SK-N-SH (cell line): ENCODE results near the gene CADM2. TPM values are rescaled to one million over a fixed set of nuclear protein-coding genes. Genes with fewer than 3 reads are reported as not detected.

Experiments used
- CTCF ChIA-PET: fragments of 300-600, 350-600 bp; formaldehyde crosslinking; extraction: SDS; loops from one replicate; lab custom pipeline; 2021; lab: Yijun Ruan, JAX
- POLR2A ChIA-PET: fragments of 350-600 bp; sonication (Branson Sonifier 250); formaldehyde crosslinking; extraction: SDS; loops from one replicate; lab custom pipeline; 2020; ENCODE audit warnings: antibody characterized with exemption, inconsistent platforms; lab: Yijun Ruan, JAX
- DNase-seq: peaks from one replicate; pipeline ENCODE4 v3.0.0; 2012
- H2AFZ ChIP-seq: fragments of 200-600 bp; sonication (generic); 2 replicates; pipeline ENCODE4 v1.8.1; 2016; ENCODE audit warnings: antibody characterized with exemption, mild to moderate bottlenecking, low read depth
- H3F3A ChIP-seq: fragments of 200-600 bp; sonication (generic); replicated peaks from 2 replicates; pipeline ENCODE3; 2016; ENCODE audit warnings: antibody characterized with exemption, mild to moderate bottlenecking; ENCODE audit not compliant: insufficient read depth
- H3K27ac ChIP-seq, 2 experiments: fragments of 200-500 bp in 1 of 2; fragments of 200-600 bp in 1 of 2; sonication (Bioruptor generic) in 1 of 2; sonication (generic), shearing (Covaris generic) in 1 of 2; 2 replicates each; pipeline versions ENCODE4 v1.5.1 to v1.6.1; 2014 to 2016; ENCODE audit warnings: low read depth in 2 of 2, inconsistent platforms in 1 of 2, low read length in 1 of 2, mild to moderate bottlenecking in 1 of 2, mixed read lengths in 1 of 2
- H3K27me3 ChIP-seq: fragments of 200-600 bp; sonication (generic), shearing (Covaris generic); 2 replicates; pipeline ENCODE4 v1.6.1; 2016; ENCODE audit warnings: mixed run types; ENCODE audit not compliant: insufficient read depth
- H3K36me3 ChIP-seq, 2 experiments: fragments of 200-500 bp in 1 of 2; fragments of 200-600 bp in 1 of 2; sonication (Bioruptor generic) in 1 of 2; sonication (generic) in 1 of 2; replicated peaks in 1 of 2; 2 replicates each; pipeline versions ENCODE3 to v1.5.1; 2014 to 2016; ENCODE audit warnings: low read length in 1 of 2, mild to moderate bottlenecking in 1 of 2; ENCODE audit not compliant: insufficient read depth in 2 of 2, control insufficient read depth in 1 of 2
- H3K4me1 ChIP-seq, 2 experiments: fragments of 200-500 bp in 1 of 2; fragments of 200-600 bp in 1 of 2; sonication (Bioruptor generic) in 1 of 2; sonication (generic), shearing (Covaris generic) in 1 of 2; 2 replicates each; pipeline versions ENCODE4 v1.5.1 to v1.6.1; 2014 to 2016; ENCODE audit warnings: low read depth in 1 of 2, low read length in 1 of 2, mixed run types in 1 of 2; ENCODE audit not compliant: insufficient read depth in 2 of 2, control insufficient read depth in 1 of 2
- H3K4me2 ChIP-seq: fragments of 200-600 bp; sonication (generic), shearing (Covaris generic); 2 replicates; pipeline ENCODE4 v1.6.1; 2017; ENCODE audit warnings: mixed run types
- H3K4me3 ChIP-seq, 2 experiments: fragments of 200-500 bp in 1 of 2; fragments of 200-600 bp in 1 of 2; sonication (Bioruptor generic) in 1 of 2; sonication (generic), shearing (Covaris generic) in 1 of 2; 2 replicates each; pipeline versions ENCODE4 v1.5.1 to v1.8.1; 2014 to 2016; ENCODE audit warnings: low read depth in 2 of 2, inconsistent platforms in 1 of 2, low read length in 1 of 2, mild to moderate bottlenecking in 1 of 2, mixed read lengths in 1 of 2, moderate library complexity in 1 of 2
- H3K79me2 ChIP-seq: fragments of 200-600 bp; sonication (generic); 2 replicates; pipeline ENCODE4 v1.8.1; 2017; ENCODE audit warnings: mild to moderate bottlenecking; ENCODE audit not compliant: insufficient read depth
- H3K9ac ChIP-seq: fragments of 200-600 bp; sonication (generic); 2 replicates; pipeline ENCODE4 v1.6.1; 2017; ENCODE audit warnings: mixed run types
- H3K9me2 ChIP-seq: fragments of 200-600 bp; sonication (generic); 2 replicates; pipeline ENCODE4 v1.6.1; 2017; ENCODE audit warnings: mixed run types
- H3K9me3 ChIP-seq: fragments of 200-600 bp; sonication (generic); 2 replicates; pipeline ENCODE4 v1.6.1; 2017; ENCODE audit warnings: mixed run types, mild to moderate bottlenecking, moderate library complexity
- H4K20me1 ChIP-seq: fragments of 200-600 bp; sonication (generic); 2 replicates; pipeline ENCODE4 v1.6.1; 2017; ENCODE audit warnings: mild to moderate bottlenecking, mixed run types; ENCODE audit not compliant: insufficient read depth
- ELF1 ChIP-seq: IDR thresholded peaks from 2 replicates; pipeline ENCODE4 v1.4.0; 2012
- FOXJ3 ChIP-seq: sonication (generic); formaldehyde crosslinking; IDR thresholded peaks from 2 replicates; pipeline ENCODE4 v1.5.1; 2020; ENCODE audit warnings: mild to moderate bottlenecking, missing genetic modification reagents
- GABPA ChIP-seq: IDR thresholded peaks from 2 replicates; pipeline ENCODE4 v1.4.0; 2012; ENCODE audit warnings: low read depth, mild to moderate bottlenecking
- IRF3 ChIP-seq: fragments of 150-350 bp; IDR thresholded peaks from 2 replicates; pipeline ENCODE4 v1.6.1; 2016; ENCODE audit warnings: mild to moderate bottlenecking, low read depth, low read length
- JUND ChIP-seq: IDR thresholded peaks from 2 replicates; pipeline ENCODE4 v1.4.0; 2012
- MAX ChIP-seq: IDR thresholded peaks from 2 replicates; pipeline ENCODE4 v1.4.0; 2012; ENCODE audit warnings: low read depth
- MXI1 ChIP-seq: IDR thresholded peaks from 2 replicates; pipeline ENCODE4 v1.6.1; 2012; ENCODE audit warnings: mild to moderate bottlenecking, low read depth, low read length, improper control_type of control experiment
- NFIC ChIP-seq: IDR thresholded peaks from 2 replicates; pipeline ENCODE4 v1.4.0; 2012; ENCODE audit warnings: borderline replicate concordance
- NRF1 ChIP-seq: IDR thresholded peaks from 2 replicates; pipeline ENCODE4 v1.6.1; 2012; ENCODE audit warnings: low read depth, mild to moderate bottlenecking, low read length
- RXRA ChIP-seq: IDR thresholded peaks from 2 replicates; pipeline ENCODE4 v1.4.0; 2012; ENCODE audit warnings: low read depth, mild to moderate bottlenecking, borderline replicate concordance
- SMC3 ChIP-seq: IDR thresholded peaks from 2 replicates; pipeline ENCODE4 v1.6.1; 2012; ENCODE audit warnings: low read depth, low read length, improper control_type of control experiment
- USF2 ChIP-seq: fragments of 150-350 bp; IDR thresholded peaks from 2 replicates; pipeline ENCODE4 v1.6.1; 2017; ENCODE audit warnings: antibody characterized with exemption, low read length, low read depth, borderline replicate concordance
- WGBS: methylation state at CpG from one replicate; pipeline ENCODE4 v1.1.6; 2017; ENCODE audit warnings: low lambda C conversion rate; 5-methylcytosine and 5-hydroxymethylcytosine counted together
- polyA plus RNA-seq, 3 experiments: library from polyadenylated mRNA; depleted of rRNA; stranded (reverse); fragments of >200 nt; gene quantifications; 2 replicates each; pipeline ENCODE4 v1.2.3, GENCODE V29; 2012

The CADM2 gene
- polyA plus RNA-seq, 1 of the 3 experiments (the other 2 are of a cell fraction), result 0.46 TPM

- TF ChIP-seq USF2, result no peak
- no peak for TF ChIP-seq NRF1
Measured at GRCh38 chr3:85890043-85890555, 931.3 kb downstream of the CADM2 start (continued).

- CTCF ChIA-PET, result no interaction called here
- no peak overlapping the region for H3K4me2 ChIP-seq
- no peaks in the 10 kb centered on the region for H3K36me3 ChIP-seq
- H4K20me1 ChIP-seq, result no peaks in the 10 kb centered on the region
- no peak overlapping the region for H3K27ac ChIP-seq
- no peaks in the 10 kb centered on the region for H3K9me2 ChIP-seq
- H2AFZ ChIP-seq, result no peak overlapping the region
- no peak overlapping the region for H3K4me3 ChIP-seq
- no peaks in the 10 kb centered on the region for H3K9me3 ChIP-seq
- TF ChIP-seq JUND, result no peak
- no peak for TF ChIP-seq NFIC
- no peak for TF ChIP-seq RXRA
- no peak for TF ChIP-seq SMC3
- no peak for TF ChIP-seq FOXJ3
- TF ChIP-seq MAX, result no peak
- no peak for TF ChIP-seq MXI1
- TF ChIP-seq GABPA, result no peak
- TF ChIP-seq ELF1, result no peak
- no peak for TF ChIP-seq NRF1
- TF ChIP-seq IRF3, result no peak
- H3K79me2 ChIP-seq, result no peaks in the 10 kb centered on the region
- WGBS, result 15% methylated on average over 5 of the region's 5 CpGs
- DNase-seq, result no peak
- H3F3A ChIP-seq, result no peaks in the 10 kb centered on the region
- no peaks in the 10 kb centered on the region for H3K27me3 ChIP-seq
- no peak overlapping the region for H3K9ac ChIP-seq
- no peaks in the 10 kb centered on the region for H3K4me1 ChIP-seq
- POLR2A ChIA-PET, result no interaction called here
Measured at GRCh38 chr3:85903434-85903833, 944.6 kb downstream of the CADM2 start.

GRCh38 chr3:85912980-85913379 is 954.2 kb downstream of the CADM2 start:
- CTCF ChIA-PET, result no interaction called here
- no peak for DNase-seq

More at GRCh38 chr3:85912980-85913379, 954.2 kb downstream of the CADM2 start:
- Histone ChIP-seq H3F3A (no peaks in the 10 kb centered on the region), H3K79me2 (no peaks in the 10 kb centered on the region), H3K4me2 (no peak overlapping the region), H2AFZ (no peak overlapping the region), H3K4me1 (no peaks in the 10 kb centered on the region), H3K27ac (no peak overlapping the region), H4K20me1 (no peaks in the 10 kb centered on the region), H3K36me3 (no peaks in the 10 kb centered on the region), H3K9me2 (no peaks in the 10 kb centered on the region), H3K4me3 (no peak overlapping the region), H3K27me3 (no peaks in the 10 kb centered on the region), H3K9me3 (no peaks in the 10 kb centered on the region), H3K9ac (no peak overlapping the region)
- 17% methylated on average over 2 of the region's 2 CpGs for WGBS
- TF ChIP-seq ELF1, result no peak
- POLR2A ChIA-PET, result no interaction called here
